IPS-20b (cell line): Measurements from ENCODE around the gene TBC1D26.
"Not testable (repeated sequence)": the region's sequence is repeated elsewhere in the genome, so short reads cannot be mapped to it uniquely, and the experiment has no call there.

ENCODE experiments used
- H3K27ac ChIP-seq: one replicate; pipeline ENCODE4 v1.5.1; 2013; ENCODE audit warnings: low read length
- H3K27me3 ChIP-seq: 2 replicates; pipeline ENCODE4 v1.6.1; 2013; ENCODE audit warnings: mild to moderate bottlenecking, low read length, inconsistent platforms; ENCODE audit not compliant: insufficient read depth
- H3K36me3 ChIP-seq: 2 replicates; pipeline ENCODE4 v1.6.1; 2013; ENCODE audit warnings: low read depth, mild to moderate bottlenecking, inconsistent platforms, low read length, moderate library complexity; ENCODE audit not compliant: insufficient read depth
- H3K4me1 ChIP-seq: 2 replicates; pipeline ENCODE4 v1.6.1; 2013; ENCODE audit warnings: mild to moderate bottlenecking, control low read depth, inconsistent platforms, low read length, moderate library complexity; ENCODE audit not compliant: insufficient read depth
- H3K4me3 ChIP-seq: 2 replicates; pipeline ENCODE4 v1.5.1; 2013; ENCODE audit warnings: mild to moderate bottlenecking, low read length, inconsistent platforms
- H3K9ac ChIP-seq: 2 replicates; pipeline ENCODE4 v1.6.1; 2013; ENCODE audit warnings: low read depth, mild to moderate bottlenecking, inconsistent platforms, low read length, moderate library complexity
- H3K9me3 ChIP-seq: 2 replicates; pipeline ENCODE4 v1.6.1; 2013; ENCODE audit warnings: mild to moderate bottlenecking, low read depth, low read length, inconsistent platforms; ENCODE audit not compliant: insufficient read depth

TBC1D26 gene

DNA sequence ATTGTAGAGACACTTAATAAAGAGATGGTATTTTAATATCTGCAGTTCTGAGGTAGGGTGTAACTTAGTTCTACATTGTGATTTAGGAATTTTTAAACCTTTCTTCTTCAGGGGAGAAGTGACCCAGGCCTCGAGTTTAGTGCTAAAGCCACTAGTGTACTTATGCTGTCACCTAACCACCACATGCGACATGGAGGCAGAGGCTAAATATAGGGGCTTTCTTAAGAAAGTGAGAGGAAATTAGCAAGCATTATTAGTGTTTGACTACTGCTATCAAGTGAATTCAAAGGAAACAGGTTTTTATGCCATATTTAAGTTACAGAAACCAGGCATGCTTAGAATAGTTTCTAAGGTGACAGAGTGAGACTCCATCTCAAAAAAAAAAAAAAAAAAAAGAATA is 56.3 kb downstream of the TBC1D26 start:
- not testable (repeated sequence) for H3K4me1 ChIP-seq, H3K27me3 ChIP-seq, H3K9me3 ChIP-seq, H3K36me3 ChIP-seq, H3K27ac ChIP-seq, H3K4me3 ChIP-seq, H3K9ac ChIP-seq
